Sigmoid colon (tissue), 7 donors: ENCODE results near the gene PI4KA. TPM values are rescaled to one million over a fixed set of nuclear protein-coding genes. Genes with fewer than 3 reads are reported as not detected.
"Not testable (repeated sequence)": the region's sequence is repeated elsewhere in the genome, so short reads cannot be mapped to it uniquely, and the experiment has no call there.

ENCODE experiments used
- DNase-seq: peaks from one replicate; pipeline ENCODE4 v3.0.0-alpha.2; 2019
- H3K27ac ChIP-seq, 4 donors: fragments of 200-600 bp; sonication (generic); one replicate each; pipeline ENCODE4 v1.5.1; 2016 to 2019; ENCODE audit warnings: mild to moderate bottlenecking in 1 of 4
- H3K27me3 ChIP-seq, 3 donors: fragments of 200-600 bp; sonication (generic); one replicate each; pipeline ENCODE4 v1.5.1; 2019; ENCODE audit warnings: mild to moderate bottlenecking in 1 of 3
- H3K36me3 ChIP-seq, 4 donors: fragments of 200-600 bp; sonication (generic); one replicate each; pipeline ENCODE4 v1.5.1; 2016 to 2019
- H3K4me1 ChIP-seq, 4 donors: fragments of 200-600 bp; sonication (generic); one replicate each; pipeline ENCODE4 v1.5.1; 2017 to 2019
- H3K4me3 ChIP-seq, 4 donors: fragments of 200-600 bp; sonication (generic); one replicate each; pipeline ENCODE4 v1.5.1; 2017 to 2019; ENCODE audit warnings: mild to moderate bottlenecking in 2 of 4, moderate library complexity in 1 of 4
- H3K9me3 ChIP-seq, 4 donors: fragments of 200-600 bp in 3 of 4; sonication (generic) in 3 of 4; one replicate each; pipeline versions ENCODE4 v1.5.1 to v1.6.1; 2013 to 2019
- CTCF ChIP-seq, 4 experiments: fragments of 450-650 bp in 3 of 4; fragments of 200-600 bp in 1 of 4; IDR thresholded peaks; one replicate each; pipeline ENCODE4 v1.5.1; 2016 to 2019; ENCODE audit warnings: antibody characterized with exemption in 4 of 4, mild to moderate bottlenecking in 3 of 4, moderate library complexity in 2 of 4
- EP300 ChIP-seq, 4 donors: sonication (generic); formaldehyde crosslinking; IDR thresholded peaks; one replicate each; pipeline ENCODE4 v1.6.1; 2017; ENCODE audit warnings: antibody characterized with exemption in 4 of 4
- POLR2A ChIP-seq, 2 donors: fragments of 450-650 bp; IDR thresholded peaks; one replicate each; pipeline ENCODE4 v1.6.1; 2016; ENCODE audit warnings: antibody characterized with exemption in 2 of 2, mild to moderate bottlenecking in 2 of 2, moderate library complexity in 2 of 2
- POLR2AphosphoS5 ChIP-seq, 4 donors: sonication (generic); formaldehyde crosslinking; IDR thresholded peaks; one replicate each; pipeline ENCODE4 v1.6.1; 2017; ENCODE audit warnings: antibody characterized with exemption in 4 of 4
- WGBS, 2 donors: extraction: QIAGEN DNeasy Blood & Tissue Kit; methylation state at CpG; one replicate each; pipeline ENCODE4 v1.1.7; 2013; 5-methylcytosine and 5-hydroxymethylcytosine counted together
- intact Hi-C: fragments of 100-400 bp; cut with DNase I; formaldehyde crosslinking; loops from one replicate; pipeline ENCODE4 v1.15.1; 2023
- polyA plus RNA-seq, 3 donors: library from polyadenylated mRNA; stranded (reverse); fragments of 200-250 nt; gene quantifications; one replicate each; pipeline ENCODE4 v1.2.3, GENCODE V29; 2013
- total RNA-seq, 4 donors: library from RNA; depleted of rRNA; stranded (reverse); fragments of >200 nt; gene quantifications; one replicate each; pipeline ENCODE4 v1.1.0, GENCODE V29; 2016
- donor health status: healthy with polysubstance abuse.
- donor health status: Bipolar disorder and iron deficiency.
- donor health status: healthy.

The PI4KA gene
- total and polyA plus RNA-seq, 7 donors: 26.1 to 137 (median 63.5) TPM

- Histone ChIP-seq H3K4me3 (no peak overlapping the region), H3K36me3 (no peaks in the 10 kb centered on the region), H3K4me1 (no peaks in the 10 kb centered on the region), H3K9me3 (no peaks in the 10 kb centered on the region), H3K27me3 (no peaks in the 10 kb centered on the region), H3K27ac (no peak overlapping the region)
- intact Hi-C loops: no loop called here
- DNase-seq: no peak
- no peak for TF ChIP-seq POLR2A (IDR thresholded peaks at IDR 0.05)
- TF ChIP-seq POLR2AphosphoS5 (IDR thresholded peaks at IDR 0.05): peak in 2 of 4 donors; percentile 25 to 66
- WGBS, 2 donors: 89% methylated on average over 7 of the region's 7 CpGs
Observed at GRCh38 chr22:20904008-20904979, 45.7 kb upstream of the PI4KA start.

GRCh38 chr22:20903093-20903492 is 44.5 kb upstream of the PI4KA start:
- TF ChIP-seq POLR2A (IDR thresholded peaks at IDR 0.05): no peak
- no peak for TF ChIP-seq POLR2AphosphoS5 (IDR thresholded peaks at IDR 0.05)
- no peak for TF ChIP-seq CTCF (IDR thresholded peaks at IDR 0.05)
- no peak for TF ChIP-seq EP300 (IDR thresholded peaks at IDR 0.05)
- Histone ChIP-seq H3K27ac (no peak overlapping the region), H3K4me1 (no peaks in the 10 kb centered on the region), H3K36me3 (no peaks in the 10 kb centered on the region), H3K4me3 (no peak overlapping the region), H3K9me3 (no peaks in the 10 kb centered on the region), H3K27me3 (no peaks in the 10 kb centered on the region)
- no peak for DNase-seq
- intact Hi-C loops: no loop called here
- 97 to 98% methylated on average over 2 of the region's 2 CpGs for WGBS, 2 donors

- H3K36me3 ChIP-seq, H3K9me3 ChIP-seq, H3K27ac ChIP-seq, H3K4me1 ChIP-seq, DNase-seq, intact Hi-C loops, H3K4me3 ChIP-seq, H3K27me3 ChIP-seq: not testable (repeated sequence)
- 93 to 94% methylated on average over 18 of the region's 18 CpGs for whole genome bisulfite sequencing, 2 donors
Observed at GRCh38 chr22:20901093-20902033, 42.8 kb upstream of the PI4KA start.

- intact Hi-C loops: no loop called here
- Histone ChIP-seq H3K4me1 (no peaks in the 10 kb centered on the region), H3K27me3 (no peaks in the 10 kb centered on the region), H3K36me3 (no peaks in the 10 kb centered on the region), H3K9me3 (no peaks in the 10 kb centered on the region), H3K4me3 (no peak overlapping the region), H3K27ac (no peak overlapping the region)
- WGBS, 2 donors: 75 to 84% methylated on average over 7 of the region's 7 CpGs
- no peak for DNase-seq
- no peak for TF ChIP-seq POLR2AphosphoS5 (IDR thresholded peaks at IDR 0.05)
- TF ChIP-seq POLR2A (IDR thresholded peaks at IDR 0.05): no peak
- no peak for TF ChIP-seq CTCF (IDR thresholded peaks at IDR 0.05)
- no peak for TF ChIP-seq EP300 (IDR thresholded peaks at IDR 0.05)
Observed at GRCh38 chr22:20899827-20900423, 41.3 kb upstream of the PI4KA start.

- intact Hi-C loops: not testable (repeated sequence)
Observed at GRCh38 chr22:20897737-20898136, 39.1 kb upstream of the PI4KA start.

GRCh38 chr22:20890975-20891374 is 32.4 kb upstream of the PI4KA start:
- H3K36me3 ChIP-seq: peaks cover 0 to 34% (median 13%) of the 10 kb centered on the region in 4 donors
- no peak for DNase-seq
- WGBS, 2 donors: 94 to 96% methylated on average over 6 of the region's 6 CpGs
- H3K9me3 ChIP-seq: no peaks in the 10 kb centered on the region
- H3K27ac ChIP-seq: no peak overlapping the region
- no peak overlapping the region for H3K4me3 ChIP-seq
- TF ChIP-seq POLR2A (IDR thresholded peaks at IDR 0.05) (no peak), POLR2AphosphoS5 (IDR thresholded peaks at IDR 0.05) (no peak), CTCF (IDR thresholded peaks at IDR 0.05) (no peak), EP300 (IDR thresholded peaks at IDR 0.05) (no peak)
- H3K27me3 ChIP-seq: no peaks in the 10 kb centered on the region
- intact Hi-C loops: no loop called here
- H3K4me1 ChIP-seq: no peaks in the 10 kb centered on the region

More at GRCh38 chr22:20897737-20898136, 39.1 kb upstream of the PI4KA start:
- H3K9me3 ChIP-seq, H3K4me1 ChIP-seq, DNase-seq, H3K27ac ChIP-seq, H3K27me3 ChIP-seq, H3K4me3 ChIP-seq, H3K36me3 ChIP-seq: not testable (repeated sequence)
- 84 to 90% methylated on average over 7 of the region's 7 CpGs for WGBS, 2 donors
